ENCODE data around the gene VASH1. TPM values are rescaled to one million over a fixed set of nuclear protein-coding genes. Genes with fewer than 3 reads are reported as not detected.

The VASH1 gene
- polyA plus RNA-seq, 1 donor (not counting 4 experiments of a cell fraction or from before 2014, with no cell fraction given), result 0.12 TPM

DNA sequence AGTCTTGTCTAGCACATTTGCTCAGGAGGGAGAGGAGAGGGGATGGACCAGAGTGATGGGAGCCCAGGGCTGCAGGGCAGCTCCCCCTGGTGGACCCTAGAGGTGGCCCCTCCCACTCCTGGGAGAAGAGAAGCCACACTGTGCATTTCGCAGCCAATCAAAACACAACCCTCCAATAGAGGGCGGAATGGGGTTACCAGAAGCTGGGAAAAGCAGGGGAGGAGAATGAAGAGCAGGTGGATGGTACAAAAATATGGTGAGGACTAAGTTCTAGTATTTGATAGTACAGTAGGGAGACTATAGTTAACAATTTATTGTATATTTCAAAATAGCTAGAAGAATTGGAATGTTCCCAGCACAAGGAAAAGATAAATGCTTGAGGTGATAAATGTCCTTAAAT is 23.6 kb downstream of the VASH1 start:
- Histone ChIP-seq H3K36me3 (ENCODE audit: control insufficient read depth in 2 of 2, extremely low read depth in 1 of 2, insufficient read depth in 2 of 2, low read length in 2 of 2) (peaks cover 20 to 23% of the 10 kb centered on the region in 2 experiments), H3K4me2 (ENCODE audit: control insufficient read depth, extremely low read depth, insufficient read depth, low read depth, low read length) (no peak overlapping the region), H3K27me3 (ENCODE audit: control insufficient read depth, extremely low read depth, insufficient read depth, low read length) (no peaks in the 10 kb centered on the region), H2AFZ (ENCODE audit: control insufficient read depth, low read length) (no peak overlapping the region), H3K4me3 (ENCODE audit: control insufficient read depth in 2 of 3, extremely low read depth in 1 of 3, insufficient read depth in 2 of 3, low read depth in 1 of 3, low read length in 3 of 3) (no peak overlapping the region), H3K9ac (ENCODE audit: control insufficient read depth, extremely low read depth, insufficient read depth, low read length) (no peak overlapping the region), H4K20me1 (ENCODE audit: control insufficient read depth, extremely low read depth, insufficient read depth, low read length) (no peaks in the 10 kb centered on the region), H3K9me3 (ENCODE audit: control insufficient read depth, low read depth, low read length) (no peaks in the 10 kb centered on the region), H3K4me1 (ENCODE audit: control insufficient read depth, extremely low read depth, insufficient read depth, low read length) (peaks cover 7% of the 10 kb centered on the region), H3K27ac (ENCODE audit: control insufficient read depth, insufficient read depth, low read length) (no peak overlapping the region), H3K79me2 (ENCODE audit: control insufficient read depth, insufficient read depth, low read length) (no peaks in the 10 kb centered on the region), H3K9me1 (ENCODE audit: control insufficient read depth, extremely low read depth, insufficient read depth, low read length) (no peaks in the 10 kb centered on the region)
- DNase-seq (ENCODE audit: low read depth, low spot score), result no peak
- FAIRE-seq, result peak; percentile 44
- TF ChIP-seq EZH2 (IDR thresholded peaks at IDR 0.05; ENCODE audit: low read length), result no peak
- TF ChIP-seq, protein P1, sequence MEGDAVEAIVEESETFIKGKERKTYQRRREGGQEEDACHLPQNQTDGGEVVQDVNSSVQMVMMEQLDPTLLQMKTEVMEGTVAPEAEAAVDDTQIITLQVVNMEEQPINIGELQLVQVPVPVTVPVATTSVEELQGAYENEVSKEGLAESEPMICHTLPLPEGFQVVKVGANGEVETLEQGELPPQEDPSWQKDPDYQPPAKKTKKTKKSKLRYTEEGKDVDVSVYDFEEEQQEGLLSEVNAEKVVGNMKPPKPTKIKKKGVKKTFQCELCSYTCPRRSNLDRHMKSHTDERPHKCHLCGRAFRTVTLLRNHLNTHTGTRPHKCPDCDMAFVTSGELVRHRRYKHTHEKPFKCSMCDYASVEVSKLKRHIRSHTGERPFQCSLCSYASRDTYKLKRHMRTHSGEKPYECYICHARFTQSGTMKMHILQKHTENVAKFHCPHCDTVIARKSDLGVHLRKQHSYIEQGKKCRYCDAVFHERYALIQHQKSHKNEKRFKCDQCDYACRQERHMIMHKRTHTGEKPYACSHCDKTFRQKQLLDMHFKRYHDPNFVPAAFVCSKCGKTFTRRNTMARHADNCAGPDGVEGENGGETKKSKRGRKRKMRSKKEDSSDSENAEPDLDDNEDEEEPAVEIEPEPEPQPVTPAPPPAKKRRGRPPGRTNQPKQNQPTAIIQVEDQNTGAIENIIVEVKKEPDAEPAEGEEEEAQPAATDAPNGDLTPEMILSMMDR (optimal IDR thresholded peaks at IDR 0.05 in 1 of 3, IDR thresholded peaks at IDR 0.05 in 1 of 3, conservative IDR thresholded peaks at IDR 0.05 in 1 of 3; ENCODE audit: extremely low read depth in 1 of 3, insufficient read depth in 2 of 3, low read length in 3 of 3), result peak; percentile 63 to 71 (median 70)
- dilution Hi-C loops (cut with MboI; ENCODE audit: extremely low pct_ligation_motif_present, low sequenced_read_pairs), result no loop called here

DNA sequence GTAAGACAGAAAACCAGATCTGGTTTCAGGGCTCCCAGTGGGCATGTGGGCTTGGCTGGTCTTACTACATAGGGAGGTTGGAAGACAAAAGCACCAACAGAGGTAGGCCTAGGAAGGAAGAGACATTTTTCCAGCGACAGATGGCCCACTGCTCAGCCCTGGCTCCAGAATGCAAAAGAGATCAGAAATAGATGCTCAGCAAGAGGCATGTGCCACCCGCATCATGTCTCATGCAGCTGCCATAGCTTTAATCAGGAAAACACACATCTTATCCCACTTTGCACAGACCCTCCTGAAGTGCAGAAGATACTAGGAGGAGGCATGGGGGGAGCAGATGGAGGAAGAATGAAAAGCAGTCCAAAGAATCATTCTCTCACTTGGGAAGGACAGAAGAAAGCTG is 25.3 kb downstream of the VASH1 start:
- dilution Hi-C loops (cut with MboI; ENCODE audit: extremely low pct_ligation_motif_present, low sequenced_read_pairs), result no loop called here
- Histone ChIP-seq H3K27ac (ENCODE audit: control insufficient read depth, insufficient read depth, low read length) (no peak overlapping the region), H3K36me3 (ENCODE audit: control insufficient read depth in 2 of 2, extremely low read depth in 1 of 2, insufficient read depth in 2 of 2, low read length in 2 of 2) (peaks cover 21 to 31% of the 10 kb centered on the region in 2 experiments), H2AFZ (ENCODE audit: control insufficient read depth, low read length) (no peak overlapping the region), H3K4me1 (ENCODE audit: control insufficient read depth, extremely low read depth, insufficient read depth, low read length) (peaks cover 3% of the 10 kb centered on the region), H3K9me1 (ENCODE audit: control insufficient read depth, extremely low read depth, insufficient read depth, low read length) (no peaks in the 10 kb centered on the region), H3K79me2 (ENCODE audit: control insufficient read depth, insufficient read depth, low read length) (no peaks in the 10 kb centered on the region), H3K9me3 (ENCODE audit: control insufficient read depth, low read depth, low read length) (no peaks in the 10 kb centered on the region), H3K4me2 (ENCODE audit: control insufficient read depth, extremely low read depth, insufficient read depth, low read depth, low read length) (no peak overlapping the region), H3K27me3 (ENCODE audit: control insufficient read depth, extremely low read depth, insufficient read depth, low read length) (no peaks in the 10 kb centered on the region), H4K20me1 (ENCODE audit: control insufficient read depth, extremely low read depth, insufficient read depth, low read length) (no peaks in the 10 kb centered on the region), H3K4me3 (ENCODE audit: control insufficient read depth in 2 of 3, extremely low read depth in 1 of 3, insufficient read depth in 2 of 3, low read depth in 1 of 3, low read length in 3 of 3) (no peak overlapping the region), H3K9ac (ENCODE audit: control insufficient read depth, extremely low read depth, insufficient read depth, low read length) (no peak overlapping the region)
- TF ChIP-seq EZH2 (IDR thresholded peaks at IDR 0.05; ENCODE audit: low read length), result no peak
- TF ChIP-seq, protein P1 (optimal IDR thresholded peaks at IDR 0.05 in 1 of 3, IDR thresholded peaks at IDR 0.05 in 1 of 3, conservative IDR thresholded peaks at IDR 0.05 in 1 of 3; ENCODE audit: extremely low read depth in 1 of 3, insufficient read depth in 2 of 3, low read length in 3 of 3), result no peak
- FAIRE-seq (no peak), DNase-seq (ENCODE audit: low read depth, low spot score) (no peak)

Data from keratinocyte (primary cell).